HepG2 (cell line): ENCODE measurements around the gene PHF23. TPM values are rescaled to one million over a fixed set of nuclear protein-coding genes. Genes with fewer than 3 reads are reported as not detected.
A peak's percentile ranks its signal among the peaks of the same experiment; 100 is the strongest.

Source experiments
- ADNP ChIP-seq: sonication (generic); formaldehyde crosslinking; IDR thresholded peaks from 2 replicates; pipeline ENCODE4 v1.4.0; 2020; ENCODE audit warnings: missing genetic modification reagents
- AGO1 ChIP-seq: fragments of 200-400 bp; formaldehyde crosslinking; IDR thresholded peaks from 2 replicates; pipeline ENCODE4 v1.6.1; 2017; ENCODE audit warnings: mild to moderate bottlenecking, low read depth, low read length, moderate library complexity; ENCODE audit not compliant: poor library complexity, severe bottlenecking
- ARID2 ChIP-seq: sonication (generic); formaldehyde crosslinking; IDR thresholded peaks from 2 replicates; pipeline ENCODE4 v1.8.1; 2022; ENCODE audit warnings: mild to moderate bottlenecking, missing genetic modification reagents, borderline replicate concordance
- HMGA1 ChIP-seq: sonication (generic); formaldehyde crosslinking; conservative IDR thresholded peaks from 2 replicates; pipeline ENCODE4 v1.4.0; 2020; ENCODE audit warnings: missing genetic modification reagents
- JARID2 ChIP-seq: sonication (generic); formaldehyde crosslinking; IDR thresholded peaks from 2 replicates; pipeline ENCODE4 v1.8.1; 2023; ENCODE audit warnings: missing genetic modification reagents, inconsistent platforms; ENCODE audit not compliant: insufficient replicate concordance
- MIER2 ChIP-seq: IDR thresholded peaks from 2 replicates; pipeline ENCODE4 v1.6.1; 2016; ENCODE audit warnings: missing biosample characterization, missing genetic modification reagents
- MLX ChIP-seq: IDR thresholded peaks from 2 replicates; pipeline ENCODE4 v1.6.1; 2016
- NFATC3 ChIP-seq: sonication (generic); formaldehyde crosslinking; IDR thresholded peaks from 2 replicates; pipeline ENCODE4 v1.5.1; 2020; ENCODE audit warnings: mild to moderate bottlenecking, missing genetic modification reagents
- SAP130 ChIP-seq: IDR thresholded peaks from 2 replicates; pipeline ENCODE4 v1.6.1; 2016; ENCODE audit warnings: low read depth
- SMC3 ChIP-seq: IDR thresholded peaks from 2 replicates; pipeline ENCODE4 v1.6.1; 2011; ENCODE audit warnings: low read length, improper control_type of control experiment
- TERF1 ChIP-seq: sonication (generic); formaldehyde crosslinking; IDR thresholded peaks from 2 replicates; pipeline ENCODE4 v1.8.0; 2022; ENCODE audit warnings: mild to moderate bottlenecking, missing genetic modification reagents, moderate library complexity
- ZBTB49 ChIP-seq: sonication (generic); formaldehyde crosslinking; IDR thresholded peaks from 2 replicates; pipeline ENCODE4 v1.4.0; 2020; ENCODE audit warnings: missing genetic modification reagents, borderline replicate concordance
- ZNF234 ChIP-seq: sonication (generic); formaldehyde crosslinking; conservative IDR thresholded peaks from 2 replicates; pipeline ENCODE4 v1.5.1; 2020; ENCODE audit warnings: mild to moderate bottlenecking, missing genetic modification reagents
- ZNF333 ChIP-seq: sonication (generic); formaldehyde crosslinking; IDR thresholded peaks from 2 replicates; pipeline ENCODE4 v1.4.0; 2020; ENCODE audit warnings: mild to moderate bottlenecking, missing genetic modification reagents, borderline replicate concordance
- ZNF768 ChIP-seq: sonication (generic); formaldehyde crosslinking; IDR thresholded peaks from 2 replicates; pipeline ENCODE4 v1.4.0; 2020; ENCODE audit warnings: missing genetic modification reagents
- polyA plus RNA-seq, 8 experiments: library from polyadenylated mRNA; depleted of rRNA in 3 of 8; stranded (reverse) in 7 of 8; unstranded in 1 of 8; fragments of >200 nt; fragmentation: Illumina TruSeq in 4 of 8; extraction: Trizol in 4 of 8; gene quantifications; 2 replicates each; pipeline versions ENCODE4 v1.2.1 to v1.2.3, GENCODE V29; 2011 to 2016; ENCODE audit warnings: low read depth in 4 of 8, missing spikeins in 1 of 8, mixed read lengths in 1 of 8; ENCODE audit not compliant: insufficient read depth in 1 of 8
- total RNA-seq, 5 experiments: library from RNA; depleted of rRNA; stranded (reverse); fragments of >200 nt; fragmentation: Illumina TruSeq; extraction: Trizol; gene quantifications; 2 replicates each; pipeline ENCODE4 v1.2.3, GENCODE V29; 2016; ENCODE audit warnings: low read depth in 1 of 5
- TF ChIP-seq, protein P1 (sequence below): sonication (generic); formaldehyde crosslinking; IDR thresholded peaks from 2 replicates; pipeline ENCODE4 v1.5.0; 2020; ENCODE audit warnings: missing genetic modification reagents
- TF ChIP-seq, protein P2 (sequence below): sonication (generic); formaldehyde crosslinking; IDR thresholded peaks from 2 replicates; pipeline ENCODE4 v1.4.0; 2020; ENCODE audit warnings: missing genetic modification reagents, borderline replicate concordance

Gene PHF23
- total and polyA plus RNA-seq, 2 of the 13 experiments (the other 11 are each of a cell fraction or from before 2014, with no cell fraction given) = 27.6 to 33.2 TPM

- TF ChIP-seq NFATC3 (no peak), AGO1 (peak; percentile 42), ZNF333 (peak; percentile 87; the same call in 1 of the 2 replicates), MIER2 (CRISPR knock-in tag) (peak; percentile 31; the same call in 1 of the 2 replicates), SMC3 (peak; percentile 10; the same call in 1 of the 2 replicates), ZBTB49 (CRISPR knock-in tag) (no peak), JARID2 (CRISPR knock-in tag) (no peak), ZNF768 (peak; percentile 65; the same call in 1 of the 2 replicates), ZNF234 (peak; percentile 84; the same call in 1 of the 2 replicates), ARID2 (no peak), MLX (CRISPR knock-in tag) (no peak; the same call in 1 of the 2 replicates), ADNP (CRISPR knock-in tag) (no peak), TERF1 (CRISPR knock-in tag) (0 out of 2 replicates have a peak, but pooled peaks have one; percentile 75), HMGA1 (CRISPR knock-in tag) (no peak), SAP130 (CRISPR knock-in tag) (peak; percentile 96)
- TF ChIP-seq, protein P1, sequence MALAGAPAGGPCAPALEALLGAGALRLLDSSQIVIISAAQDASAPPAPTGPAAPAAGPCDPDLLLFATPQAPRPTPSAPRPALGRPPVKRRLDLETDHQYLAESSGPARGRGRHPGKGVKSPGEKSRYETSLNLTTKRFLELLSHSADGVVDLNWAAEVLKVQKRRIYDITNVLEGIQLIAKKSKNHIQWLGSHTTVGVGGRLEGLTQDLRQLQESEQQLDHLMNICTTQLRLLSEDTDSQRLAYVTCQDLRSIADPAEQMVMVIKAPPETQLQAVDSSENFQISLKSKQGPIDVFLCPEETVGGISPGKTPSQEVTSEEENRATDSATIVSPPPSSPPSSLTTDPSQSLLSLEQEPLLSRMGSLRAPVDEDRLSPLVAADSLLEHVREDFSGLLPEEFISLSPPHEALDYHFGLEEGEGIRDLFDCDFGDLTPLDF (CRISPR knock-in tag) = no peak
- TF ChIP-seq, protein P2, sequence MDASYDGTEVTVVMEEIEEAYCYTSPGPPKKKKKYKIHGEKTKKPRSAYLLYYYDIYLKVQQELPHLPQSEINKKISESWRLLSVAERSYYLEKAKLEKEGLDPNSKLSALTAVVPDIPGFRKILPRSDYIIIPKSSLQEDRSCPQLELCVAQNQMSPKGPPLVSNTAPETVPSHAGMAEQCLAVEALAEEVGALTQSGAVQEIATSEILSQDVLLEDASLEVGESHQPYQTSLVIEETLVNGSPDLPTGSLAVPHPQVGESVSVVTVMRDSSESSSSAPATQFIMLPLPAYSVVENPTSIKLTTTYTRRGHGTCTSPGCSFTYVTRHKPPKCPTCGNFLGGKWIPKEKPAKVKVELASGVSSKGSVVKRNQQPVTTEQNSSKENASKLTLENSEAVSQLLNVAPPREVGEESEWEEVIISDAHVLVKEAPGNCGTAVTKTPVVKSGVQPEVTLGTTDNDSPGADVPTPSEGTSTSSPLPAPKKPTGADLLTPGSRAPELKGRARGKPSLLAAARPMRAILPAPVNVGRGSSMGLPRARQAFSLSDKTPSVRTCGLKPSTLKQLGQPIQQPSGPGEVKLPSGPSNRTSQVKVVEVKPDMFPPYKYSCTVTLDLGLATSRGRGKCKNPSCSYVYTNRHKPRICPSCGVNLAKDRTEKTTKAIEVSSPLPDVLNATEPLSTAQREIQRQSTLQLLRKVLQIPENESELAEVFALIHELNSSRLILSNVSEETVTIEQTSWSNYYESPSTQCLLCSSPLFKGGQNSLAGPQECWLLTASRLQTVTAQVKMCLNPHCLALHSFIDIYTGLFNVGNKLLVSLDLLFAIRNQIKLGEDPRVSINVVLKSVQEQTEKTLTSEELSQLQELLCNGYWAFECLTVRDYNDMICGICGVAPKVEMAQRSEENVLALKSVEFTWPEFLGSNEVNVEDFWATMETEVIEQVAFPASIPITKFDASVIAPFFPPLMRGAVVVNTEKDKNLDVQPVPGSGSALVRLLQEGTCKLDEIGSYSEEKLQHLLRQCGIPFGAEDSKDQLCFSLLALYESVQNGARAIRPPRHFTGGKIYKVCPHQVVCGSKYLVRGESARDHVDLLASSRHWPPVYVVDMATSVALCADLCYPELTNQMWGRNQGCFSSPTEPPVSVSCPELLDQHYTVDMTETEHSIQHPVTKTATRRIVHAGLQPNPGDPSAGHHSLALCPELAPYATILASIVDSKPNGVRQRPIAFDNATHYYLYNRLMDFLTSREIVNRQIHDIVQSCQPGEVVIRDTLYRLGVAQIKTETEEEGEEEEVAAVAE = peak; percentile 40; the same call in 1 of the 2 replicates
Observed at GRCh38 chr17:7252176-7253043, 13.2 kb upstream of the PHF23 start, which contains the start of gene ELP5 (continued).
